Ovary (tissue), 3 donors: ENCODE data around the gene SLC3A2.

Experiments
- EP300 ChIP-seq: sonication (generic); formaldehyde crosslinking; IDR thresholded peaks from one replicate; pipeline ENCODE4 v1.6.1; 2017; ENCODE audit warnings: antibody characterized with exemption
- POLR2A ChIP-seq: fragments of 450-650 bp; IDR thresholded peaks from one replicate; pipeline ENCODE4 v1.6.1; 2017; ENCODE audit warnings: antibody characterized with exemption, mild to moderate bottlenecking, moderate library complexity
- TF ChIP-seq, protein P1 (sequence below), 3 donors: fragments of 450-650 bp in 2 of 3; fragments of 200-600 bp in 1 of 3; IDR thresholded peaks; one replicate each; pipeline versions ENCODE4 v1.5.1 to v1.8.0; 2016 to 2022; ENCODE audit warnings: antibody characterized with exemption in 3 of 3, mild to moderate bottlenecking in 1 of 3
- donor health status: DM: no; HTN: no; CAD: no.

- TF ChIP-seq, protein P1, sequence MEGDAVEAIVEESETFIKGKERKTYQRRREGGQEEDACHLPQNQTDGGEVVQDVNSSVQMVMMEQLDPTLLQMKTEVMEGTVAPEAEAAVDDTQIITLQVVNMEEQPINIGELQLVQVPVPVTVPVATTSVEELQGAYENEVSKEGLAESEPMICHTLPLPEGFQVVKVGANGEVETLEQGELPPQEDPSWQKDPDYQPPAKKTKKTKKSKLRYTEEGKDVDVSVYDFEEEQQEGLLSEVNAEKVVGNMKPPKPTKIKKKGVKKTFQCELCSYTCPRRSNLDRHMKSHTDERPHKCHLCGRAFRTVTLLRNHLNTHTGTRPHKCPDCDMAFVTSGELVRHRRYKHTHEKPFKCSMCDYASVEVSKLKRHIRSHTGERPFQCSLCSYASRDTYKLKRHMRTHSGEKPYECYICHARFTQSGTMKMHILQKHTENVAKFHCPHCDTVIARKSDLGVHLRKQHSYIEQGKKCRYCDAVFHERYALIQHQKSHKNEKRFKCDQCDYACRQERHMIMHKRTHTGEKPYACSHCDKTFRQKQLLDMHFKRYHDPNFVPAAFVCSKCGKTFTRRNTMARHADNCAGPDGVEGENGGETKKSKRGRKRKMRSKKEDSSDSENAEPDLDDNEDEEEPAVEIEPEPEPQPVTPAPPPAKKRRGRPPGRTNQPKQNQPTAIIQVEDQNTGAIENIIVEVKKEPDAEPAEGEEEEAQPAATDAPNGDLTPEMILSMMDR (IDR thresholded peaks at IDR 0.05), result no peak
- TF ChIP-seq POLR2A (no peak), EP300 (no peak)
These were observed 38.4 kb upstream of the SLC3A2 start for GRCh38 chr11:62842171-62842741.
